Hepatocyte (in vitro differentiated cells): Measurements from ENCODE around the gene PTPRT. TPM values are rescaled to one million over a fixed set of nuclear protein-coding genes. Genes with fewer than 3 reads are reported as not detected.
"Not testable (repeated sequence)": the region's sequence is repeated elsewhere in the genome, so short reads cannot be mapped to it uniquely, and the experiment has no call there.

Experiments
- DNase-seq: peaks from one replicate; pipeline ENCODE4 v3.0.0-alpha.2; 2016; ENCODE audit warnings: low spot score
- H2AFZ ChIP-seq: fragments of 200-600 bp; sonication (generic); 2 replicates; pipeline ENCODE4 v1.6.0; 2016; ENCODE audit warnings: antibody characterized with exemption, mild to moderate bottlenecking
- H3K27ac ChIP-seq: fragments of 200-600 bp; sonication (generic); 2 replicates; pipeline ENCODE4 v1.5.1; 2016; ENCODE audit warnings: mild to moderate bottlenecking
- H3K27me3 ChIP-seq: fragments of 200-600 bp; sonication (generic); 2 replicates; pipeline ENCODE4 v1.6.1; 2016
- H3K36me3 ChIP-seq: fragments of 200-600 bp; sonication (generic); replicated peaks from 2 replicates; pipeline ENCODE4 v1.5.1; 2016; ENCODE audit warnings: low read depth; ENCODE audit not compliant: insufficient read depth
- H3K4me1 ChIP-seq: fragments of 200-600 bp; sonication (generic); 2 replicates; pipeline ENCODE4 v1.5.1; 2016; ENCODE audit warnings: mild to moderate bottlenecking, moderate library complexity; ENCODE audit not compliant: insufficient read depth
- H3K4me2 ChIP-seq: fragments of 200-600 bp; sonication (generic); 2 replicates; pipeline ENCODE4 v1.6.0; 2016
- H3K4me3 ChIP-seq: fragments of 200-600 bp; sonication (generic); 2 replicates; pipeline ENCODE4 v1.5.1; 2016; ENCODE audit warnings: mild to moderate bottlenecking
- H3K79me2 ChIP-seq: fragments of 200-600 bp; sonication (generic); 2 replicates; pipeline ENCODE4 v1.6.0; 2017; ENCODE audit warnings: mild to moderate bottlenecking
- H3K9me2 ChIP-seq: fragments of 200-600 bp; sonication (generic); replicated peaks from 2 replicates; pipeline ENCODE4 v1.6.0; 2017; ENCODE audit warnings: mild to moderate bottlenecking; ENCODE audit not compliant: insufficient read depth
- H3K9me3 ChIP-seq: fragments of 200-600 bp; sonication (generic); 2 replicates; pipeline ENCODE4 v1.5.1; 2016; ENCODE audit warnings: low read depth, mild to moderate bottlenecking
- H4K20me1 ChIP-seq: fragments of 200-600 bp; sonication (generic); 2 replicates; pipeline ENCODE4 v1.6.0; 2016; ENCODE audit warnings: mild to moderate bottlenecking; ENCODE audit not compliant: insufficient read depth, poor library complexity, severe bottlenecking
- EZH2 ChIP-seq: fragments of 200-600 bp; sonication (generic); IDR thresholded peaks from 2 replicates; pipeline ENCODE4 v1.6.1; 2016; ENCODE audit warnings: antibody characterized with exemption, mild to moderate bottlenecking, borderline replicate concordance
- EZH2phosphoT487 ChIP-seq: fragments of 200-600 bp; sonication (generic); IDR thresholded peaks from one replicate; pipeline ENCODE4 v1.6.1; 2018; ENCODE audit warnings: antibody characterized with exemption, mild to moderate bottlenecking, low read depth, moderate library complexity; ENCODE audit not compliant: unreplicated experiment, severe bottlenecking
- WGBS: methylation state at CpG from one replicate; pipeline ENCODE4 v1.1.6; 2016; ENCODE audit warnings: low lambda C conversion rate; ENCODE audit errors: missing lambda C conversion rate; 5-methylcytosine and 5-hydroxymethylcytosine counted together
- polyA plus RNA-seq: library from polyadenylated mRNA; unstranded; fragments of >200 nt; fragmentation: Nextera tagmentation; extraction: Ambion mirVana; gene quantifications from 2 replicates; pipeline ENCODE4 v1.2.1, GENCODE V29; 2016
- total RNA-seq: library from RNA; depleted of rRNA; stranded (reverse); fragments of >200 nt; gene quantifications from 2 replicates; pipeline ENCODE4 v1.2.3, GENCODE V29; 2014
- TF ChIP-seq, protein P1 (sequence below): fragments of 200-600 bp; sonication (generic); IDR thresholded peaks from 2 replicates; pipeline ENCODE4 v1.5.1; 2016; ENCODE audit warnings: antibody characterized with exemption, mild to moderate bottlenecking; ENCODE audit not compliant: poor library complexity

The PTPRT gene
- total and polyA plus RNA-seq, 2 experiments from 2014 or later: 0.47 to 0.83 TPM

DNA sequence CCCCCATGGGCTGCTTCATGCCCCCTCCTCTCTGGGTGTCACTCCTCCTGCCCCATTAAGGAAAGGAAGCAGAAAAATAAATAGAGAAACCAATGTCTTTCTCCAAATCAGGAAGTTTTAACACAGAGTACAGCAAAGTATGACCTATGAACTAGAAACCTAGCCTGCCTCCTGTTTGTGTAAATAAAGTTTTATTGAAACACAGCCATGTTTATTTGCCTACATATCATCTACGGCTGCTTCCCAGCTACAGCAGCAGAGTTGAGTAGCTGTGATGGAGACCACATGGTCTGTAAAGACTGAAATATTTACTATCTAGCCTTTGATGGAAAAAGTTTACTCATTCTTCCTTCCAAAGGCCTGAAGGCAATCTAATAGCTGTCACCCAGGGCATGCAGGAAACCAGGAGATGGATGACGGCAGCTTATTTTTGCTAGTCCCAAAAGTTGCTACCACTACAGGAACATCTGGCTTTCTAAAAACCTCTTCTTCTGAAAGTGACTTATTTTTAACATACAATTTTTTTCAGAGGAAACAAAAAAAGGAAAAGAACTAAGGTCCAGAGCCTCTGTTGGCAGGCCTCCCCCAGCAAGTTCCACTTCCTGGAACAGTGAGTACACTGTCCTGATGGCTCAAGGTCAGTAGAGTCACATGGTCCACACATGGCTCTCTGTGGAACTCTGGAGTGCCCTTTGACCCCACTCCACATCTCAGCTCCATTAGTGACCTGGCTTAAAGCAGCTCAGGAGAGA, 287.8 kb downstream of the PTPRT start:
- H2AFZ ChIP-seq: no peak overlapping the region
- H3K36me3 ChIP-seq: no peaks in the 10 kb centered on the region
- peak; percentile 30 for DNase-seq
- peak overlapping the region; percentile 43 for H3K27ac ChIP-seq
- TF ChIP-seq EZH2: no peak
- TF ChIP-seq, protein P1, sequence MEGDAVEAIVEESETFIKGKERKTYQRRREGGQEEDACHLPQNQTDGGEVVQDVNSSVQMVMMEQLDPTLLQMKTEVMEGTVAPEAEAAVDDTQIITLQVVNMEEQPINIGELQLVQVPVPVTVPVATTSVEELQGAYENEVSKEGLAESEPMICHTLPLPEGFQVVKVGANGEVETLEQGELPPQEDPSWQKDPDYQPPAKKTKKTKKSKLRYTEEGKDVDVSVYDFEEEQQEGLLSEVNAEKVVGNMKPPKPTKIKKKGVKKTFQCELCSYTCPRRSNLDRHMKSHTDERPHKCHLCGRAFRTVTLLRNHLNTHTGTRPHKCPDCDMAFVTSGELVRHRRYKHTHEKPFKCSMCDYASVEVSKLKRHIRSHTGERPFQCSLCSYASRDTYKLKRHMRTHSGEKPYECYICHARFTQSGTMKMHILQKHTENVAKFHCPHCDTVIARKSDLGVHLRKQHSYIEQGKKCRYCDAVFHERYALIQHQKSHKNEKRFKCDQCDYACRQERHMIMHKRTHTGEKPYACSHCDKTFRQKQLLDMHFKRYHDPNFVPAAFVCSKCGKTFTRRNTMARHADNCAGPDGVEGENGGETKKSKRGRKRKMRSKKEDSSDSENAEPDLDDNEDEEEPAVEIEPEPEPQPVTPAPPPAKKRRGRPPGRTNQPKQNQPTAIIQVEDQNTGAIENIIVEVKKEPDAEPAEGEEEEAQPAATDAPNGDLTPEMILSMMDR: no peak
- TF ChIP-seq EZH2phosphoT487: no peak
- no peaks in the 10 kb centered on the region for H3K79me2 ChIP-seq
- H3K27me3 ChIP-seq: no peaks in the 10 kb centered on the region
- no peaks in the 10 kb centered on the region for H3K9me3 ChIP-seq
- no peaks in the 10 kb centered on the region for H4K20me1 ChIP-seq
- no peak overlapping the region for H3K4me2 ChIP-seq
- no peaks in the 10 kb centered on the region for H3K9me2 ChIP-seq
- H3K4me1 ChIP-seq: no peaks in the 10 kb centered on the region
- H3K4me3 ChIP-seq: no peak overlapping the region
- 60% methylated on average over 2 of the region's 2 CpGs for WGBS

DNA sequence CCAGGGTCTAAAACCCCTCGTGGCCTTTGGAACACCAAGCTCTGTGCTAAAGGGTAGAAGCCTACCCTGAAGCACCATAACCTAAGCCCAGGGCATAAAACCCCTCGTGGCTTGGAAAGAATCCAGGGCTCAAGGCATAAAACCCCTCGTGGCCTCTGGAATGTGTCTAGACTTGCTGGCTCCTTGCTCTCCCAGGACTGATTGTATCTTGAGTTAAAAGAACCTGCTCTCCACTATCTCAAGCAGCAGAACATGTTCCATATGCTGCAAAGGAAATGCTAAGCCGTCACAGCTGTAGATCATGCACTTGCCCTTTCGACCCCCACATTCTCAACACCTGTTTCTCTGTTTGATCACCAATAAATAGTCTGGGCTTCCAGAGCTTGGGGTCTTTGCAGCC, 288.9 kb downstream of the PTPRT start:
- not testable (repeated sequence) for H3K27me3 ChIP-seq, H4K20me1 ChIP-seq, H3K4me3 ChIP-seq, H3K9me2 ChIP-seq, H3K4me1 ChIP-seq, H3K79me2 ChIP-seq, H3K9me3 ChIP-seq, H3K4me2 ChIP-seq, H3K27ac ChIP-seq, H2AFZ ChIP-seq, DNase-seq, H3K36me3 ChIP-seq
- 38% methylated on average over 5 of the region's 5 CpGs for WGBS

DNA sequence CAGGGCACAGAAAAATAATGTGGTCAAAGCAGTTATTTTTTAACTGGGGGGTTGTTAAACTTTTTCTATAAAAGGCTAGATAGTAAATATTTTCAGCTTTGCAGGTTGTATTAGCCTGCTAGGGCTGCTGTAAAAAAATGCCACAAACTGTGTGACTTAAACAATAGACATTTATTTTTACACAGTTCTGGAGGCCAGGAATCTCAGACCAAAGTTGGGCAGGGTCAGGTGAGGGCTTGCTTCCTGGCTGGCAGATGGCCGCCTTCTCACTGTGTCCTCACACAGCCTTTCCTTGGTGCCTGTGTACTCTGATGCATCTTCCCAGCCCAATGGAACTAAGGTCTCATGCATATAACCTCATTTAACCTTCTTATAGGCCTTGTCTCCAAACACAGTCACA, 294.7 kb downstream of the PTPRT start:
- no peaks in the 10 kb centered on the region for H3K27me3 ChIP-seq
- no peaks in the 10 kb centered on the region for H4K20me1 ChIP-seq
- H3K27ac ChIP-seq: no peak overlapping the region
- H3K4me2 ChIP-seq: no peak overlapping the region
- no peak for DNase-seq
- 78% methylated on average over 1 of the region's 1 CpG for WGBS
- no peak overlapping the region for H3K4me3 ChIP-seq
- no peak overlapping the region for H2AFZ ChIP-seq
- H3K4me1 ChIP-seq: no peaks in the 10 kb centered on the region
- H3K36me3 ChIP-seq: no peaks in the 10 kb centered on the region
- TF ChIP-seq EZH2: no peak
- TF ChIP-seq, protein P1: no peak
- H3K9me2 ChIP-seq: no peaks in the 10 kb centered on the region
- no peaks in the 10 kb centered on the region for H3K79me2 ChIP-seq
- no peaks in the 10 kb centered on the region for H3K9me3 ChIP-seq

DNA sequence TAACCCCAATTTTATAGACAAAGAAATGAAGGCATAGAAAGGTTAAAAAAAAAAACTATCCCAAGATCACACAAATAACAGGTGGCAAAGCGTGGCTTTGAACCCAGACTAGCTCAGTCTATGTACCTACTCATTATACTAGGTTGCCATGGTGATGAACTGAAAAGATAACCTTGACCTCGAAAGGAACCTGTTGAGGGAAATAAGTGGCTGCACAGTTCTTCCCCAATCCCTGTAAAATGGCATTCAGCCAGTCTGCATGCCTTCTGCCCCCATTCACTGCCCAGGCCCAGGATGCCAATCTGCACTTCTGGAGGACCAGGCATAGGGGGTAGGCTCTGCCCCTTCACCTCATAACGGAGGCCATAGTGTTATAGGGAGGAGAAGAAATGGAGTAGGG, 295.2 kb downstream of the PTPRT start:
- H3K4me2 ChIP-seq: no peak overlapping the region
- no peak overlapping the region for H3K27ac ChIP-seq
- TF ChIP-seq EZH2: no peak
- H3K79me2 ChIP-seq: no peaks in the 10 kb centered on the region
- H3K9me2 ChIP-seq: no peaks in the 10 kb centered on the region
- no peak for DNase-seq
- no peaks in the 10 kb centered on the region for H3K9me3 ChIP-seq
- 65% methylated on average over 3 of the region's 3 CpGs for WGBS
- H3K27me3 ChIP-seq: no peaks in the 10 kb centered on the region
- no peaks in the 10 kb centered on the region for H3K4me1 ChIP-seq
- no peak overlapping the region for H3K4me3 ChIP-seq
- H3K36me3 ChIP-seq: no peaks in the 10 kb centered on the region
- H2AFZ ChIP-seq: no peak overlapping the region
- H4K20me1 ChIP-seq: no peaks in the 10 kb centered on the region
